ENCODE measurements around the gene DXO. TPM values are rescaled to one million over a fixed set of nuclear protein-coding genes. Genes with fewer than 3 reads are reported as not detected.

Gene DXO
- total RNA-seq, result 10.0 TPM

DNA sequence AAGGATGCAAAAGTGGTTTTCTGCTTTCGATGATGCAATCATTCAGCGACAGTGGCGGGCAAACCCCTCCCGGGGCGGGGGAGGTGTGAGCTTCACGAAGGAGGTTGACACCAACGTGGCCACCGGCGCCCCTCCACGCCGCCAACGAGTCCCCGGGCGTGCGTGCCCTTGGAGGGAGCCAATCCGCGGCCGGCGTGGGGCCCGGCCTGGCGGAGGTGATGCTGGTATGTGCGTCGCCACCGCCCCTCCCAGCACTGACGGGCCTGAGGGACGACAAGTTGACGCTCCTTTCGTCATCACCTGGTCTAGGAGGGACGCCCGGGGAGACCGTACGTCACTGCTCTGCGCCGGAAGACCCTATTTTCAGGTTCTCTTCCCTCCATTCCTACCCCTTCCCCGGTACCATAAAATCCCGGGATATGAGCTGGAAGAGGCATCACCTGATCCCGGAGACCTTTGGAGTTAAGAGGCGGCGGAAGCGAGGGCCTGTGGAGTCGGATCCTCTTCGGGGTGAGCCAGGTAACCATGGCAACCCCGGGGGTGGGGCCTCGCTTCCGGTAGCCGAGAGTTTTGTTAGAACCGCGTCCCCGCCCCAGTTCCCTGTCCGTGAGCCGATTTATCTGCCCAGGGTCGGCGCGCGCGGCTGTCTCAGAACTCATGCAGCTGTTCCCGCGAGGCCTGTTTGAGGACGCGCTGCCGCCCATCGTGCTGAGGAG is at the start of gene DXO:
Gene DXO, minus strand, starts transcription at position 146 of the 716 bp plus-strand sequence. CDS start 463 bp downstream, outside the sequence.

DNA sequence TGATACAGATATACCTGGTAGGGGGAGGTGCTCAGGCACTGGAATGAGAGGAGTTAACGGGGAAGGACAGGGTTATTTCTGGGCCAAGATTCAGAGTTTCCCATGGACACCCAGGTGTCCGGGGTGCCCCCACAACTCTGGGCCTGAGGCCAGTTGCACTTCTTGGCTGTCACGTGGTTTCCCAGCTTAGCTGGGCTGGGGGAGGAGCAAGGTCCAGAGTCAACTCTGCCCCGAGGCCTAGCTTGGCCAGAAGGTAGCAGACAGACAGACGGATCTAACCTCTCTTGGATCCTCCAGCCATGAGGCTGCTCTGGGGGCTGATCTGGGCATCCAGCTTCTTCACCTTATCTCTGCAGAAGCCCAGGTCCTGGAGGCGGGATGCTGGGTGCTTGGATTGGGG is 42.6 kb upstream of the DXO start, which contains the start of gene C4B:
Gene C4B, plus strand, starts transcription at position 249 of the 400 bp plus-strand sequence. Its CDS starts 51 bp downstream, at position 300.

DNA sequence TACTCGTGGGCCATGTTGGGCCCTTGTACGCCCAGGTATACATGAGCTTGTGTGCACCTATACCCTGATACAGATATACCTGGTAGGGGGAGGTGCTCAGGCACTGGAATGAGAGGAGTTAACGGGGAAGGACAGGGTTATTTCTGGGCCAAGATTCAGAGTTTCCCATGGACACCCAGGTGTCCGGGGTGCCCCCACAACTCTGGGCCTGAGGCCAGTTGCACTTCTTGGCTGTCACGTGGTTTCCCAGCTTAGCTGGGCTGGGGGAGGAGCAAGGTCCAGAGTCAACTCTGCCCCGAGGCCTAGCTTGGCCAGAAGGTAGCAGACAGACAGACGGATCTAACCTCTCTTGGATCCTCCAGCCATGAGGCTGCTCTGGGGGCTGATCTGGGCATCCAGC is 9.8 kb upstream of the DXO start, which contains the start of gene C4A:
Gene C4A, plus strand, starts transcription at position 314 of the 400 bp plus-strand sequence. Its CDS starts 51 bp downstream, at position 365.

DNA sequence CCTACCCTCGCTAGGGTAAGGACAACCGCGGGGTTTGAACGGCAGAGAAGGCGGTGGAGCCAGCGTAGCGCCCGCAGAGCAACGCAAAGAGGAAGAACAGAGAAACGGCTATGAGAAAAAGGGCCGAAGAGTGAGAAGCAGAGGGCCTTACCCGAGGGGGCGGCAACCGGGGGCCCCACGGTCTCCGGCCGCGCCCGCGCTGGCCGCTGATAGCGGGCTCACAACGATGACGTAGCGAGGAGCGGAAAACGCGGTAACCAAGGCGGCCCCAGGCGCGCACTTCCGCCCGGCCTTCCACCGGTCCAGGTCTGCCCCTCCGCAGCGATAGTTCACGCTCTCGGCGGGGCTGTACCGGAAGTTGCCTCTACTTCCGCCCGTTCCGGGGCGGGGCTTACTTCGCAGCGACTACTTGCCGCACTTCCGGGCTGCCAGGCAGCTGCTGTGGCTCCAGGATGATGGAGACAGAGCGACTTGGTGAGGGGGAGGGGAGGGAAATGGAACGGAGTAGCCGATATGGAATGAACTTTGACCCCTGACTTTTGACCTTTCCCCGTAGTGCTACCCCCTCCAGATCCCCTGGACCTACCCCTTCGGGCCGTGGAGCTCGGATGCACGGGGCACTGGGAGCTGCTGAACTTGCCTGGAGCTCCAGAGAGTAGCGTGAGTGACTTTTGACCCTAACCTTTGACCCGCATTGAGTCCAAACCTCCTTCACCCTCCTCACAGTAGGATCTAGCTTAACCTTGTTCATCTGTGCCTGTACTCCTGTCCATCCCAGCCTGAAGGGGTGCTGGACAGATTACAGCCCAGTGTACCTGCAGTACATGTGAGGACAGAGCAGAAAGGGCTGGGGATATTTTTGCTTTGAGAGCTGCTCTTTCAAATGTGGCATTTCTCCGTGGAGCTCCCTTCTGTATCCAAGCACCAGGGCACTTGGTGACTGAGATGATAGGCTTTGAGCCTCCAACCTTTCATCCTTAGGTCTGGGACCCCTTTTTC is 12.9 kb downstream of the DXO start, which contains the start of the genes NELFE and SKIC2:
Gene NELFE, minus strand, starts transcription at position 231 of the 999 bp plus-strand sequence. CDS start 525 bp downstream, outside the sequence.
Gene SKIC2, plus strand, starts transcription at position 435 of the 999 bp plus-strand sequence. Its CDS starts 18 bp downstream, at position 453.

DNA sequence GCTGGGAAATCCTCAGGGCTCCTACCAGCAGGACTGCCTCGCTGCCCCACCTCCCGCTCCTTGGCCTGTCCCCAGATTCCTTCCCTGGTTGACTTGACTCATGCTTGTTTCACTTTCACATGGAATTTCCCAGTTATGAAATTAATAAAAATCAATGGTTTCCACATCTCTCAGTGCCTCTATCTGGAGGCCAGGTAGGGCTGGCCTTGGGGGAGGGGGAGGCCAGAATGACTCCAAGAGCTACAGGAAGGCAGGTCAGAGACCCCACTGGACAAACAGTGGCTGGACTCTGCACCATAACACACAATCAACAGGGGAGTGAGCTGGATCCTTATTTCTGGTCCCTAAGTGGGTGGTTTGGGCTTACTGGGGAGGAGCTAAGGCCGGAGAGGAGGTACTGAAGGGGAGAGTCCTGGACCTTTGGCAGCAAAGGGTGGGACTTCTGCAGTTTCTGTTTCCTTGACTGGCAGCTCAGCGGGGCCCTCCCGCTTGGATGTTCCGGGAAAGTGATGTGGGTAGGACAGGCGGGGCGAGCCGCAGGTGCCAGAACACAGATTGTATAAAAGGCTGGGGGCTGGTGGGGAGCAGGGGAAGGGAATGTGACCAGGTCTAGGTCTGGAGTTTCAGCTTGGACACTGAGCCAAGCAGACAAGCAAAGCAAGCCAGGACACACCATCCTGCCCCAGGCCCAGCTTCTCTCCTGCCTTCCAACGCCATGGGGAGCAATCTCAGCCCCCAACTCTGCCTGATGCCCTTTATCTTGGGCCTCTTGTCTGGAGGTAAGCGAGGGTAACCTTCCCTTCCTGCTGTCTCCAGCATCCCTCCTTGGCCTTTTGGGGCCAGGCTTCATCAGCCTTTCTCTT is 26.2 kb downstream of the DXO start, which contains the start of gene CFB:
Gene CFB, plus strand, starts transcription at position 589 of the 863 bp plus-strand sequence. Its CDS starts 127 bp downstream, at position 716.

DNA sequence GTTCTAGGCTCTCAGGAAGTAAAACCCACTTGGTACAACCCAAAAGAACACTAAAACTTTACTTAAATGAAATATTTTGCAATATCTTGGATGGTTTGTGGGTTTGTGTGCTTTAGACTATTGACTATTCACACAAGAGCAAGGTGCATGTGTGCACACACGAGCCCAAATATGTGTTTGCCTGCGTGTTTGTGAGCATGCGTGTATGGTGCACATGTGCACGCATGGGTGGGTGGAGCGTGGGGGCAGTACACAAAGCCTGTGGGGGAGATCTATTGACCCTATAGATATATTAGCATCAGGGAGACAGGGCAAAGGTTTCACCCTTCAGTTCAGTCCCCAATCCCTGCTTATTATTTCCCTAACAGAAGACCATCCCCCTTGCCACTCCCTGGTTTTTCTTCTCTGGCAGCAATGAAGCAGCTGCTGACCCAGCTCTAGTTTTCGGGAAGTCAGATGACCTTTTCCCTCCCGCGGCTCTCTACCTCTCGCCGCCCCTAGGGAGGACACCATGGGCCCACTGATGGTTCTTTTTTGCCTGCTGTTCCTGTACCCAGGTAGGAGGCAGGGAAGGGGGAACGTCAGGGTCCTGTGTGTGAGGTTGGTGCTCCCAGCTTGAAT is 44.6 kb downstream of the DXO start, which contains the start of gene C2:
Gene C2, plus strand, starts transcription at position 476 of the 621 bp plus-strand sequence. Its CDS starts 36 bp downstream, at position 512.

Small RNA genes within 50 kb of the gene (small RNA-seq; reads per million reads assigned to genes)
- gene AL645922.1 (ENCODE audit: low replicate concordance), result not detected

Other genes with a start within 250 kb of the DXO start
- gene MPIG6B, start 248.8 kb downstream of the DXO start, total RNA-seq, result not detected
- 126 TPM for gene DDAH2, start 242.8 kb downstream of the DXO start, total RNA-seq
- 20.0 TPM for gene CLIC1, start 235.6 kb downstream of the DXO start, total RNA-seq
- gene MSH5, start 232.1 kb downstream of the DXO start, total RNA-seq, result 14.1 TPM
- 1.3 TPM for gene SAPCD1, start 209.5 kb downstream of the DXO start, total RNA-seq
- gene VWA7, start 194.8 kb downstream of the DXO start, total RNA-seq, result 0.31 TPM
- gene VARS1, start 176.4 kb downstream of the DXO start, total RNA-seq, result 57.9 TPM
- 15.3 TPM for gene LSM2, start 165.2 kb downstream of the DXO start, total RNA-seq
- 3.1 TPM for gene HSPA1L, start 156.9 kb downstream of the DXO start, total RNA-seq
- gene HSPA1A, start 156.6 kb downstream of the DXO start, total RNA-seq, result 170 TPM
- gene HSPA1B, start 144.4 kb downstream of the DXO start, total RNA-seq, result 217 TPM
- 17.5 TPM for gene NEU1, start 109.3 kb downstream of the DXO start, total RNA-seq
- gene SLC44A4, start 93.1 kb downstream of the DXO start, total RNA-seq, result not detected
- 114 TPM for gene EHMT2, start 74.4 kb downstream of the DXO start, total RNA-seq
- 31.0 TPM for gene ZBTB12, start 70.1 kb downstream of the DXO start, total RNA-seq
- gene C2, start 44.4 kb downstream of the DXO start, total RNA-seq, result 3.1 TPM
- 1.9 TPM for gene CFB, start 26.0 kb downstream of the DXO start, total RNA-seq
- 46.6 TPM for gene NELFE, start 13.2 kb downstream of the DXO start, total RNA-seq
- 66.7 TPM for gene SKIC2, start 13.0 kb downstream of the DXO start, total RNA-seq
- gene C4A, start 9.9 kb upstream of the DXO start, total RNA-seq, result 20.7 TPM
- gene C4B, start 42.7 kb upstream of the DXO start, total RNA-seq, result 8.8 TPM
- not detected for gene CYP21A2, start 66.3 kb upstream of the DXO start, total RNA-seq
- 8.1 TPM for gene TNXB, start 137.2 kb upstream of the DXO start, total RNA-seq
- 31.6 TPM for gene ATF6B, start 156.1 kb upstream of the DXO start, total RNA-seq
- gene FKBPL, start 158.2 kb upstream of the DXO start, total RNA-seq, result 3.1 TPM
- gene PRRT1, start 179.8 kb upstream of the DXO start, total RNA-seq, result 1.9 TPM
- 17.2 TPM for gene PPT2, start 182.0 kb upstream of the DXO start, total RNA-seq
- gene EGFL8, start 192.5 kb upstream of the DXO start, total RNA-seq, result 5.9 TPM
- 19.1 TPM for gene AGPAT1, start 203.9 kb upstream of the DXO start, total RNA-seq
- gene RNF5, start 206.3 kb upstream of the DXO start, total RNA-seq, result 49.8 TPM
- gene AGER, start 212.1 kb upstream of the DXO start, total RNA-seq, result 0.63 TPM
- gene PBX2, start 218.1 kb upstream of the DXO start, total RNA-seq, result 27.2 TPM
- gene GPSM3, start 220.5 kb upstream of the DXO start, total RNA-seq, result 0.63 TPM

All from parietal lobe (tissue), 2 donors.